HG03342 (cell line): ENCODE results near the gene MTIF3.
A peak's percentile ranks its signal among the peaks of the same experiment; 100 is the strongest.

Experiments
- ATAC-seq: cut with Tn5 transposase; IDR thresholded peaks from one replicate; pipeline ENCODE4 v1.9.1; 2021; ENCODE audit warnings: mild to moderate bottlenecking, moderate library complexity; ENCODE audit not compliant: unreplicated experiment

The MTIF3 gene

GRCh38 chr13:27461940-27462584 is 11.7 kb upstream of the MTIF3 start:
- ATAC-seq, result no peak

GRCh38 chr13:27455331-27455855 is 5.0 kb upstream of the MTIF3 start:
- ATAC-seq, result no peak

- ATAC-seq, result no peak
These were observed 632 bp upstream of the MTIF3 start for GRCh38 chr13:27450921-27451471.

- ATAC-seq, result no peak
These were observed 1.2 kb downstream of the MTIF3 start for GRCh38 chr13:27449081-27449603.

GRCh38 chr13:27448308-27448707 is 2.1 kb downstream of the MTIF3 start:
- no peak for ATAC-seq

GRCh38 chr13:27446986-27447583 is 3.3 kb downstream of the MTIF3 start:
- no peak for ATAC-seq

GRCh38 chr13:27442797-27443196 is 7.6 kb downstream of the MTIF3 start:
- no peak for ATAC-seq

- ATAC-seq, result no peak
These were observed 8.2 kb downstream of the MTIF3 start for GRCh38 chr13:27442071-27442647.

GRCh38 chr13:27440408-27440807 is 10.0 kb downstream of the MTIF3 start:
- peak; percentile 72 for ATAC-seq

- ATAC-seq, result no peak
These were observed 13.2 kb downstream of the MTIF3 start for GRCh38 chr13:27437126-27437525.

- ATAC-seq, result no peak
These were observed 17.7 kb downstream of the MTIF3 start for GRCh38 chr13:27432611-27433210.

GRCh38 chr13:27432180-27432579 is 18.2 kb downstream of the MTIF3 start:
- ATAC-seq, result no peak

GRCh38 chr13:27428160-27428559 is 22.2 kb downstream of the MTIF3 start:
- ATAC-seq, result no peak

- ATAC-seq, result no peak
These were observed 22.7 kb downstream of the MTIF3 start for GRCh38 chr13:27427641-27428040.

- ATAC-seq, result peak; percentile 40
These were observed 24.3 kb downstream of the MTIF3 start for GRCh38 chr13:27425918-27426630.

- ATAC-seq, result peak; percentile 3
These were observed 25.0 kb downstream of the MTIF3 start for GRCh38 chr13:27425158-27425917.

- ATAC-seq, result peak; percentile 70
These were observed 25.9 kb downstream of the MTIF3 start, which contains the start of gene GTF3A for GRCh38 chr13:27424246-27425157. Gene GTF3A (plus strand): TSS chr13:27424619.

- no peak for ATAC-seq
These were observed 27.0 kb downstream of the MTIF3 start for GRCh38 chr13:27423333-27423732.
